GM21786 (cell line): Measurements from ENCODE around the gene CLUH.
A peak's percentile ranks its signal among the peaks of the same experiment; 100 is the strongest.

Experiments
- ATAC-seq: cut with Tn5 transposase; IDR thresholded peaks from one replicate; pipeline ENCODE4 v1.9.1; 2021; ENCODE audit not compliant: unreplicated experiment

The CLUH gene

GRCh38 chr17:2722611-2723010 is 11.0 kb upstream of the CLUH start:
- no peak for ATAC-seq

GRCh38 chr17:2721603-2722002 is 10.0 kb upstream of the CLUH start:
- no peak for ATAC-seq

GRCh38 chr17:2719861-2720260 is 8.3 kb upstream of the CLUH start:
- no peak for ATAC-seq

- ATAC-seq = no peak
Measured at GRCh38 chr17:2718150-2718938, 6.8 kb upstream of the CLUH start.

- ATAC-seq = no peak
Measured at GRCh38 chr17:2716649-2717048, 5.1 kb upstream of the CLUH start.

GRCh38 chr17:2713881-2714280 is 2.3 kb upstream of the CLUH start:
- no peak for ATAC-seq

GRCh38 chr17:2712300-2713043 is 908 bp upstream of the CLUH start:
- no peak for ATAC-seq

- peak; percentile 9 for ATAC-seq
Measured at GRCh38 chr17:2710803-2711607, 559 bp downstream of the CLUH start.

GRCh38 chr17:2710071-2710802 is 1.3 kb downstream of the CLUH start:
- ATAC-seq = no peak

GRCh38 chr17:2709183-2709661 is 2.3 kb downstream of the CLUH start:
- peak; percentile 42 for ATAC-seq

- no peak for ATAC-seq
Measured at GRCh38 chr17:2708585-2709182, 2.9 kb downstream of the CLUH start.

- ATAC-seq = no peak
Measured at GRCh38 chr17:2707721-2708584, 3.6 kb downstream of the CLUH start.

GRCh38 chr17:2706911-2707510 is 4.6 kb downstream of the CLUH start:
- ATAC-seq = no peak

- ATAC-seq = no peak
Measured at GRCh38 chr17:2705888-2706795, 5.4 kb downstream of the CLUH start.

- no peak for ATAC-seq
Measured at GRCh38 chr17:2705263-2705662, 6.3 kb downstream of the CLUH start.

- ATAC-seq = no peak
Measured at GRCh38 chr17:2704890-2705248, 6.7 kb downstream of the CLUH start.

GRCh38 chr17:2704031-2704889 is 7.3 kb downstream of the CLUH start:
- no peak for ATAC-seq
